WTC11 (cell line): ENCODE measurements around the gene ZBTB7C. TPM values are rescaled to one million over a fixed set of nuclear protein-coding genes. Genes with fewer than 3 reads are reported as not detected.

Source experiments
- ATAC-seq: fragments of 200-7000 bp; cut with Tn5 transposase; 2 replicates; pipeline ENCODE4 v1.10.0; 2021; ENCODE audit warnings: mild to moderate bottlenecking, moderate library complexity
- CTCF ChIA-PET: fragments of 300-600 bp; sonication (Branson Sonifier 250); formaldehyde crosslinking; loops from one replicate; lab custom pipeline; 2021; ENCODE audit warnings: antibody characterized with exemption; lab: Charles Lee
- POLR2A ChIA-PET: fragments of 350-600 bp; sonication (Branson Sonifier 250); formaldehyde crosslinking; loops from one replicate; lab custom pipeline; 2021; ENCODE audit warnings: antibody characterized with exemption; lab: Charles Lee
- DNase-seq: peaks from one replicate; pipeline ENCODE4 v3.0.0; 2021; ENCODE audit warnings: low spot score
- H3K27ac Mint-ChIP-seq: 2 replicates; pipeline ENCODE4 v1.8.0; 2021; ENCODE audit warnings: mixed read lengths
- H3K27me3 Mint-ChIP-seq: 2 replicates; pipeline ENCODE4 v1.8.0; 2021; ENCODE audit warnings: low read depth, mild to moderate bottlenecking, moderate library complexity, mixed read lengths
- H3K36me3 Mint-ChIP-seq: 2 replicates; pipeline ENCODE4 v1.8.0; 2021; ENCODE audit warnings: mixed read lengths
- H3K4me1 Mint-ChIP-seq: 2 replicates; pipeline ENCODE4 v1.8.0; 2022; ENCODE audit warnings: mixed read lengths
- H3K4me3 Mint-ChIP-seq: 2 replicates; pipeline ENCODE4 v1.8.0; 2021; ENCODE audit warnings: mild to moderate bottlenecking, moderate library complexity, mixed read lengths
- H3K9me3 Mint-ChIP-seq: 2 replicates; pipeline ENCODE4 v1.8.0; 2021; ENCODE audit warnings: mixed read lengths
- AR ChIP-seq: fragments of 250-450 bp; sonication (Bioruptor Pico); IDR thresholded peaks from 2 replicates; pipeline ENCODE4 v1.9.0; 2021; ENCODE audit warnings: mild to moderate bottlenecking
- E2F1 ChIP-seq: sonication (generic); formaldehyde crosslinking; IDR thresholded peaks from 2 replicates; pipeline ENCODE4 v1.8.0; 2022; ENCODE audit warnings: mild to moderate bottlenecking, missing genetic modification reagents
- E2F4 ChIP-seq: sonication (generic); formaldehyde crosslinking; IDR thresholded peaks from 2 replicates; pipeline ENCODE4 v1.8.1; 2022; ENCODE audit warnings: low read depth, mild to moderate bottlenecking, moderate library complexity, missing genetic modification reagents, borderline replicate concordance
- E2F5 ChIP-seq: sonication (generic); formaldehyde crosslinking; IDR thresholded peaks from 2 replicates; pipeline ENCODE4 v1.8.1; 2022; ENCODE audit warnings: mild to moderate bottlenecking, moderate library complexity, missing genetic modification reagents
- ERG ChIP-seq: fragments of 250-450 bp; sonication (Bioruptor Pico); IDR thresholded peaks from 2 replicates; pipeline ENCODE4 v1.8.0; 2021; ENCODE audit warnings: mild to moderate bottlenecking
- GTF2I ChIP-seq: fragments of 250-450 bp; sonication (Bioruptor Pico); conservative IDR thresholded peaks from 2 replicates; pipeline ENCODE4 v1.4.0; 2021; ENCODE audit warnings: mild to moderate bottlenecking
- HMGXB4 ChIP-seq: sonication (generic); formaldehyde crosslinking; IDR thresholded peaks from 2 replicates; pipeline ENCODE4 v1.8.1; 2023; ENCODE audit warnings: mild to moderate bottlenecking, moderate library complexity, missing genetic modification reagents
- KAT7 ChIP-seq: sonication (generic); formaldehyde crosslinking; IDR thresholded peaks from 2 replicates; pipeline ENCODE4 v1.8.1; 2023; ENCODE audit warnings: missing genetic modification reagents, mild to moderate bottlenecking, borderline replicate concordance
- MAX ChIP-seq: sonication (generic); formaldehyde crosslinking; IDR thresholded peaks from 2 replicates; pipeline ENCODE4 v1.8.0; 2022; ENCODE audit warnings: mild to moderate bottlenecking, missing genetic modification reagents
- MLX ChIP-seq: sonication (generic); formaldehyde crosslinking; IDR thresholded peaks from 2 replicates; pipeline ENCODE4 v1.8.1; 2023; ENCODE audit warnings: mild to moderate bottlenecking, missing genetic modification reagents, moderate library complexity
- NFATC4 ChIP-seq: fragments of 250-450 bp; sonication (Bioruptor Pico); IDR thresholded peaks from 2 replicates; pipeline ENCODE4 v1.9.0; 2021; ENCODE audit warnings: mild to moderate bottlenecking
- PREB ChIP-seq: sonication (generic); formaldehyde crosslinking; IDR thresholded peaks from 2 replicates; pipeline ENCODE4 v1.8.1; 2022; ENCODE audit warnings: mild to moderate bottlenecking, missing genetic modification reagents, moderate library complexity, borderline replicate concordance
- PRRX2 ChIP-seq: fragments of 250-450 bp; sonication (Bioruptor Pico); IDR thresholded peaks from 2 replicates; pipeline ENCODE4 v1.8.0; 2021; ENCODE audit warnings: mild to moderate bottlenecking
- SOX15 ChIP-seq: fragments of 250-450 bp; sonication (Bioruptor Pico); IDR thresholded peaks from 2 replicates; pipeline ENCODE4 v1.9.0; 2021; ENCODE audit warnings: mild to moderate bottlenecking
- TEAD1 ChIP-seq: sonication (generic); formaldehyde crosslinking; IDR thresholded peaks from 2 replicates; pipeline ENCODE4 v1.8.0; 2022; ENCODE audit warnings: mild to moderate bottlenecking, missing genetic modification reagents
- TEAD4 ChIP-seq: sonication (generic); formaldehyde crosslinking; IDR thresholded peaks from 2 replicates; pipeline ENCODE4 v1.8.0; 2022; ENCODE audit warnings: mild to moderate bottlenecking, missing genetic modification reagents
- TP53 ChIP-seq: sonication (generic); formaldehyde crosslinking; IDR thresholded peaks from 2 replicates; pipeline ENCODE4 v1.8.1; 2023; ENCODE audit warnings: mild to moderate bottlenecking, missing genetic modification reagents
- ZMAT4 ChIP-seq: fragments of 250-450 bp; sonication (Bioruptor Pico); IDR thresholded peaks from 2 replicates; pipeline ENCODE4 v1.9.0; 2021; ENCODE audit warnings: mild to moderate bottlenecking
- ZNF219 ChIP-seq: sonication (generic); formaldehyde crosslinking; IDR thresholded peaks from 2 replicates; pipeline ENCODE4 v1.8.0; 2023; ENCODE audit warnings: missing genetic modification reagents, mild to moderate bottlenecking, borderline replicate concordance
- ZNF416 ChIP-seq: fragments of 250-450 bp; sonication (Bioruptor Pico); IDR thresholded peaks from 2 replicates; pipeline ENCODE4 v1.9.0; 2021; ENCODE audit warnings: mild to moderate bottlenecking, inconsistent platforms
- total RNA-seq: library from RNA; stranded (reverse); gene quantifications from 3 replicates; pipeline ENCODE4 v1.2.3, GENCODE V29; 2021

ZBTB7C gene
- total RNA-seq, 1 experiment from 2014 or later = 0.48 TPM

- no peak for TF ChIP-seq ERG
- TF ChIP-seq PREB (CRISPR knock-in tag) = no peak
- TF ChIP-seq TEAD1 = no peak
- TF ChIP-seq TEAD4 (CRISPR knock-in tag) = no peak
- TF ChIP-seq E2F4 = no peak
- TF ChIP-seq GTF2I = no peak
- TF ChIP-seq PRRX2 = no peak
- no peak for TF ChIP-seq ZNF219
- no peak for TF ChIP-seq KAT7 (CRISPR knock-in tag)
- peaks cover 11% of the 10 kb centered on the region for H3K4me1 Mint-ChIP-seq
- ATAC-seq = no peak
Observed at GRCh38 chr18:48049757-48050156, 359.4 kb downstream of the ZBTB7C start.

GRCh38 chr18:48048251-48048650 lies 360.9 kb downstream of the ZBTB7C start:
- Mint-ChIP-seq H3K9me3 (peaks cover 10% of the 10 kb centered on the region), H3K4me1 (no peaks in the 10 kb centered on the region), H3K27me3 (peaks cover 18% of the 10 kb centered on the region), H3K27ac (no peak overlapping the region), H3K4me3 (no peak overlapping the region)
- DNase-seq = no peak
- no peak for ATAC-seq
- ChIA-PET CTCF (interaction anchor here (1.1 kb wide), 1 partner anchor 10 kb away, joined by 3 read pairs; no protein-coding TSS in a partner anchor), POLR2A (no interaction called here)
- TF ChIP-seq AR (CRISPR knock-in tag) (no peak), KAT7 (CRISPR knock-in tag) (no peak), ZNF416 (CRISPR knock-in tag) (no peak), SOX15 (CRISPR knock-in tag) (no peak), E2F5 (no peak), MLX (no peak), NFATC4 (CRISPR knock-in tag) (no peak), PREB (CRISPR knock-in tag) (no peak), TP53 (CRISPR knock-in tag) (no peak), ZMAT4 (CRISPR knock-in tag) (no peak), E2F1 (CRISPR knock-in tag) (no peak), MAX (no peak), HMGXB4 (CRISPR knock-in tag) (no peak)
- TF ChIP-seq, all 79 proteins: peak for 0
- no peaks in the 10 kb centered on the region for H3K36me3 Mint-ChIP-seq

More at GRCh38 chr18:48049757-48050156, 359.4 kb downstream of the ZBTB7C start:
- peaks cover 5% of the 10 kb centered on the region for H3K9me3 Mint-ChIP-seq
- no peak overlapping the region for H3K27ac Mint-ChIP-seq
- POLR2A ChIA-PET = interaction anchor here (0.6 kb wide), 1 partner anchor 83 kb away, joined by 4 read pairs; no protein-coding TSS in a partner anchor
- no peaks in the 10 kb centered on the region for H3K36me3 Mint-ChIP-seq
- no peak overlapping the region for H3K4me3 Mint-ChIP-seq
- DNase-seq = no peak
- peaks cover 18% of the 10 kb centered on the region for H3K27me3 Mint-ChIP-seq
- CTCF ChIA-PET = no interaction called here
